Measurements from ENCODE around the gene EPG5.

DNA sequence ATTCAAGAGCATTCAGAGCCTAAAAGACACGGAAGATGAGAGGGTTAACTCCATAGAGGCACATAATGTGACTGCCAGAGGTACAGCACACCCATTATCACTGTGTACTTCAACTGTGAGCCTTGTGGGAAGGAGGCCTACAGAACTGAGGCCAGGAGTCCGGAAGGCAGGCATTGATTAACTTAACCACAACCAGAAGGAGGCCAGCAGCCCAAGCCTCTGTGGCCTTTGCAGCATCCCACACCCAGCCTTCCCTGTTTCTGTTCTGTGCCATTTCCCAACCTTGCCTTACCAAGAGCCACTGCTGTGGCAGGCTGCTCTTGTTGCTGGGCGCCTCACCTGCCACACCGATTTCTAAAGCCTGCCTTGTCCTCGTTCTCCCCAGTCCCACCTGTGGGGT lies 114.5 kb downstream of the EPG5 start:
- TF ChIP-seq, protein P1, sequence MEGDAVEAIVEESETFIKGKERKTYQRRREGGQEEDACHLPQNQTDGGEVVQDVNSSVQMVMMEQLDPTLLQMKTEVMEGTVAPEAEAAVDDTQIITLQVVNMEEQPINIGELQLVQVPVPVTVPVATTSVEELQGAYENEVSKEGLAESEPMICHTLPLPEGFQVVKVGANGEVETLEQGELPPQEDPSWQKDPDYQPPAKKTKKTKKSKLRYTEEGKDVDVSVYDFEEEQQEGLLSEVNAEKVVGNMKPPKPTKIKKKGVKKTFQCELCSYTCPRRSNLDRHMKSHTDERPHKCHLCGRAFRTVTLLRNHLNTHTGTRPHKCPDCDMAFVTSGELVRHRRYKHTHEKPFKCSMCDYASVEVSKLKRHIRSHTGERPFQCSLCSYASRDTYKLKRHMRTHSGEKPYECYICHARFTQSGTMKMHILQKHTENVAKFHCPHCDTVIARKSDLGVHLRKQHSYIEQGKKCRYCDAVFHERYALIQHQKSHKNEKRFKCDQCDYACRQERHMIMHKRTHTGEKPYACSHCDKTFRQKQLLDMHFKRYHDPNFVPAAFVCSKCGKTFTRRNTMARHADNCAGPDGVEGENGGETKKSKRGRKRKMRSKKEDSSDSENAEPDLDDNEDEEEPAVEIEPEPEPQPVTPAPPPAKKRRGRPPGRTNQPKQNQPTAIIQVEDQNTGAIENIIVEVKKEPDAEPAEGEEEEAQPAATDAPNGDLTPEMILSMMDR (IDR thresholded peaks at IDR 0.05; ENCODE audit: extremely low read depth in 1 of 2, insufficient read depth in 1 of 2, low read depth in 1 of 2, low read length in 2 of 2), result no peak
- no peak for TF ChIP-seq POLR2AphosphoS5 (IDR thresholded peaks at IDR 0.05; ENCODE audit: insufficient read depth, low read depth, low read length)
